K562 (cell line): Measurements from ENCODE around the gene BSPRY. TPM values are rescaled to one million over a fixed set of nuclear protein-coding genes. Genes with fewer than 3 reads are reported as not detected.

Experiments
- CCAR2 ChIP-seq: fragments of 200-400 bp; formaldehyde crosslinking; IDR thresholded peaks from 2 replicates; pipeline ENCODE4 v1.6.1; 2017; ENCODE audit warnings: mild to moderate bottlenecking, low read depth, low read length
- CEBPG ChIP-seq, 3 experiments: fragments of 200-800 bp in 1 of 3; sonication (Bioruptor generic) in 1 of 3; sonication (generic) in 1 of 3; formaldehyde crosslinking in 1 of 3; IDR thresholded peaks in 2 of 3; conservative IDR thresholded peaks in 1 of 3; 2 replicates each; pipeline versions ENCODE4 v1.6.1 to v1.8.0; 2016 to 2022; ENCODE audit warnings: missing compliant biosample characterization in 2 of 3, missing genetic modification characterization in 2 of 3, mild to moderate bottlenecking in 1 of 3, missing genetic modification reagents in 1 of 3
- CHAMP1 ChIP-seq: fragments of 450-650 bp; IDR thresholded peaks from 2 replicates; pipeline ENCODE4 v1.6.1; 2016; ENCODE audit warnings: mild to moderate bottlenecking
- FOXA3 ChIP-seq, 2 experiments: fragments of 450-650 bp in 1 of 2; sonication (generic) in 1 of 2; formaldehyde crosslinking; IDR thresholded peaks in 1 of 2; conservative IDR thresholded peaks in 1 of 2; 2 replicates each; pipeline versions ENCODE4 v1.4.0 to v1.8.0; 2020 to 2022; ENCODE audit warnings: mild to moderate bottlenecking in 2 of 2, missing genetic modification reagents in 1 of 2
- FOXJ2 ChIP-seq: fragments of 200-800 bp; sonication (Bioruptor generic); IDR thresholded peaks from 2 replicates; pipeline ENCODE4 v1.6.1; 2016; ENCODE audit warnings: missing genetic modification characterization, missing compliant biosample characterization
- GATA2 ChIP-seq: sonication (generic); formaldehyde crosslinking; IDR thresholded peaks from 2 replicates; pipeline ENCODE4 v1.4.0; 2020; ENCODE audit warnings: mild to moderate bottlenecking, missing genetic modification reagents
- GATAD2B ChIP-seq: fragments of 450-650 bp; IDR thresholded peaks from 2 replicates; pipeline ENCODE4 v1.6.1; 2017; ENCODE audit warnings: mild to moderate bottlenecking, borderline replicate concordance
- OTX1 ChIP-seq: fragments of 450-650 bp; formaldehyde crosslinking; IDR thresholded peaks from 2 replicates; pipeline ENCODE4 v1.4.0; 2022; ENCODE audit warnings: mild to moderate bottlenecking
- PHB2 ChIP-seq: fragments of 450-650 bp; IDR thresholded peaks from 2 replicates; pipeline ENCODE4 v1.6.1; 2017; ENCODE audit warnings: low read depth
- POLR2AphosphoS5 ChIP-seq: IDR thresholded peaks from 2 replicates; pipeline ENCODE4 v1.6.1; 2011; ENCODE audit warnings: mild to moderate bottlenecking, low read depth, low read length, moderate library complexity; ENCODE audit not compliant: control insufficient read depth, insufficient read depth
- PPARD ChIP-seq: fragments of 250-450 bp; sonication (Bioruptor Pico); IDR thresholded peaks from 2 replicates; pipeline ENCODE4 v1.8.0; 2022; ENCODE audit warnings: inconsistent platforms, mild to moderate bottlenecking, moderate library complexity
- RB1 ChIP-seq: fragments of 450-650 bp; IDR thresholded peaks from 2 replicates; pipeline ENCODE4 v1.6.1; 2017; ENCODE audit warnings: low read depth, mild to moderate bottlenecking
- SMAD1 ChIP-seq: fragments of 150-350 bp; IDR thresholded peaks from 2 replicates; pipeline ENCODE4 v1.6.1; 2014; ENCODE audit warnings: low read length, low read depth; ENCODE audit not compliant: partially characterized antibody
- SMARCA4 ChIP-seq: fragments of 450-650 bp; IDR thresholded peaks from 2 replicates; pipeline ENCODE4 v1.6.1; 2016
- SPI1 ChIP-seq: IDR thresholded peaks from 2 replicates; pipeline ENCODE4 v1.6.1; 2011; ENCODE audit warnings: low read depth, low read length, control low read depth, borderline replicate concordance
- SRSF1 ChIP-seq: fragments of 200-400 bp; formaldehyde crosslinking; IDR thresholded peaks from 2 replicates; pipeline ENCODE4 v1.6.1; 2017; ENCODE audit warnings: mild to moderate bottlenecking, low read depth, low read length, moderate library complexity
- TFAM ChIP-seq: fragments of 250-450 bp; sonication (Bioruptor Pico); conservative IDR thresholded peaks from 2 replicates; pipeline ENCODE4 v1.5.0; 2021; ENCODE audit warnings: mild to moderate bottlenecking, moderate library complexity
- WHSC1 ChIP-seq: IDR thresholded peaks from one replicate; pipeline ENCODE4 v1.6.1; 2012; ENCODE audit warnings: low read length, control low read depth, inconsistent platforms
- YY1 ChIP-seq, 3 experiments: IDR thresholded peaks; 2 replicates each; pipeline ENCODE4 v1.6.1; 2011; ENCODE audit warnings: low read length in 2 of 3, mild to moderate bottlenecking in 2 of 3, moderate library complexity in 2 of 3, borderline replicate concordance in 1 of 3, control low read depth in 1 of 3, low read depth in 1 of 3; ENCODE audit not compliant: insufficient read depth in 3 of 3, insufficient replicate concordance in 2 of 3, control insufficient read depth in 1 of 3, insufficient read length in 1 of 3; ENCODE audit errors: extremely low read depth in 1 of 3
- ZBTB2 ChIP-seq: fragments of 450-650 bp; IDR thresholded peaks from 2 replicates; pipeline ENCODE4 v1.6.1; 2016; ENCODE audit warnings: antibody characterized with exemption
- ZFP1 ChIP-seq: fragments of 450-650 bp; formaldehyde crosslinking; IDR thresholded peaks from 2 replicates; pipeline ENCODE4 v1.4.0; 2020; ENCODE audit warnings: mild to moderate bottlenecking, mixed read lengths
- ZNF140 ChIP-seq: fragments of 250-450 bp; sonication (Bioruptor Pico); IDR thresholded peaks from 2 replicates; pipeline ENCODE4 v1.8.0; 2021; ENCODE audit warnings: moderate library complexity, mild to moderate bottlenecking, inconsistent platforms
- ZNF175 ChIP-seq: fragments of 200-800 bp; sonication (Bioruptor generic); IDR thresholded peaks from 2 replicates; pipeline ENCODE4 v1.6.1; 2016; ENCODE audit warnings: low read depth, mild to moderate bottlenecking, missing genetic modification characterization, missing compliant biosample characterization
- ZNF830 ChIP-seq: fragments of 250-450 bp; sonication (Bioruptor Pico); IDR thresholded peaks from 2 replicates; pipeline ENCODE4 v1.5.0; 2021; ENCODE audit warnings: mild to moderate bottlenecking
- polyA plus RNA-seq, 8 experiments: library from polyadenylated mRNA; depleted of rRNA in 4 of 8; stranded (reverse) in 5 of 8; unstranded in 3 of 8; fragments of >200 nt; fragmentation: Nextera tagmentation in 2 of 8; fragmentation: Illumina TruSeq in 1 of 8; extraction: Ambion mirVana in 2 of 8; extraction: Trizol in 1 of 8; gene quantifications; 2 replicates each; pipeline versions ENCODE4 v1.2.1 to v1.2.3, GENCODE V29; 2011 to 2014; ENCODE audit warnings: inconsistent platforms in 1 of 8, missing spikeins in 1 of 8
- total RNA-seq, 7 experiments: library from RNA; depleted of rRNA in 6 of 7; stranded (reverse); fragments of >200 nt in 6 of 7; fragmentation: Illumina TruSeq in 2 of 7; extraction: Trizol in 2 of 7; gene quantifications; 2 replicates each; pipeline versions ENCODE4 v1.2.1 to v1.2.3, GENCODE V29; 2011 to 2021; ENCODE audit warnings: low replicate concordance in 1 of 7

BSPRY gene
- total and polyA plus RNA-seq, 9 of the 15 experiments (the other 6 are each of a cell fraction or from before 2014, with no cell fraction given) = 0.07 to 0.67 (median 0.18) TPM

- TF ChIP-seq SPI1 = no peak
- TF ChIP-seq ZFP1 = no peak
- TF ChIP-seq SRSF1 = no peak
- TF ChIP-seq CEBPG (CRISPR knock-in tag; IDR thresholded peaks at IDR 0.05) = no peak
- no peak for TF ChIP-seq CEBPG (tag; conservative IDR thresholded peaks at IDR 0.05 in 1 of 2, IDR thresholded peaks at IDR 0.05 in 1 of 2)
- TF ChIP-seq POLR2AphosphoS5 = peak; percentile 94
- peak; percentile 74 for TF ChIP-seq SMAD1
- TF ChIP-seq GATA2 (CRISPR knock-in tag) = peak; percentile 86
- TF ChIP-seq PPARD (CRISPR knock-in tag) = no peak
- peak in 1 of 2 experiments; percentile 59; a peak in 2 of 4 replicates for TF ChIP-seq FOXA3 (CRISPR knock-in tag; conservative IDR thresholded peaks at IDR 0.05 in 1 of 2, IDR thresholded peaks at IDR 0.05 in 1 of 2)
- TF ChIP-seq TFAM (CRISPR knock-in tag) = no peak
- TF ChIP-seq GATAD2B = no peak
- TF ChIP-seq FOXJ2 (tag) = 0 out of 2 replicates have a peak, but pooled peaks have one; percentile 44
- TF ChIP-seq ZNF830 (CRISPR knock-in tag) = no peak
- no peak for TF ChIP-seq CCAR2
- TF ChIP-seq PHB2 = peak; percentile 73; the same call in 1 of the 2 replicates
- TF ChIP-seq ZBTB2 = no peak
- no peak for TF ChIP-seq YY1 (IDR thresholded peaks at IDR 0.05; ENCODE audit: borderline replicate concordance in 1 of 3, control insufficient read depth in 1 of 3, extremely low read depth in 1 of 3, insufficient read depth in 3 of 3, insufficient read length in 1 of 3, insufficient replicate concordance in 2 of 3, low read depth in 1 of 3, low read length in 2 of 3)
- no peak for TF ChIP-seq OTX1
- TF ChIP-seq RB1 = peak; percentile 32; the same call in 1 of the 2 replicates
- peak; percentile 97 for TF ChIP-seq SMARCA4
- peak; percentile 84; the same call in 1 of the 2 replicates for TF ChIP-seq CHAMP1
- no peak for TF ChIP-seq WHSC1
- TF ChIP-seq ZNF140 = no peak
- TF ChIP-seq ZNF175 (CRISPR knock-in tag) = no peak
Observed at GRCh38 chr9:113368982-113369854, 19.9 kb downstream of the BSPRY start (continued).
